Measurements from ENCODE around the gene EIF2S2.

Gene EIF2S2

GRCh38 chr20:34089655-34090345 lies 22.2 kb downstream of the EIF2S2 start:
- no peak for DNase-seq (ENCODE audit: low read depth, low spot score)

DNA sequence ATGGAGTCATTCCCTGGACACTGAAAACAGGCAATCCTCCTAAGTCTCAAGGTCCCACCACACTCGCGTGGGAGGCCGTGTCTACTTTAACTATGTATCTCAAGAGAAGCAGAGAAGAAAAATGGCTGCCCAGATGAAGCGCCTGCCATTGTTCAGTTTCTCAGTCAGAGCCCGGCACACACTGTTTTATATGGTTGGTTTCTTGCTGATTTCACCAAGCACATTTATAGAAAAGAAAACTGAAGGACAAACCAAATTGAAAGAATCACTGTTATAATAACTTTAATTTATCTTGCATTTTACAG lies 22.9 kb downstream of the EIF2S2 start:
- no peak for DNase-seq (ENCODE audit: low read depth, low spot score)

GRCh38 chr20:34088305-34089174 lies 23.5 kb downstream of the EIF2S2 start:
- no peak for DNase-seq (ENCODE audit: low read depth, low spot score)

GRCh38 chr20:34085544-34086040 lies 26.5 kb downstream of the EIF2S2 start:
- DNase-seq (ENCODE audit: low read depth, low spot score): no peak

- no peak for DNase-seq (ENCODE audit: low read depth, low spot score)
Measured at GRCh38 chr20:34084227-34084923, 27.7 kb downstream of the EIF2S2 start.

DNA sequence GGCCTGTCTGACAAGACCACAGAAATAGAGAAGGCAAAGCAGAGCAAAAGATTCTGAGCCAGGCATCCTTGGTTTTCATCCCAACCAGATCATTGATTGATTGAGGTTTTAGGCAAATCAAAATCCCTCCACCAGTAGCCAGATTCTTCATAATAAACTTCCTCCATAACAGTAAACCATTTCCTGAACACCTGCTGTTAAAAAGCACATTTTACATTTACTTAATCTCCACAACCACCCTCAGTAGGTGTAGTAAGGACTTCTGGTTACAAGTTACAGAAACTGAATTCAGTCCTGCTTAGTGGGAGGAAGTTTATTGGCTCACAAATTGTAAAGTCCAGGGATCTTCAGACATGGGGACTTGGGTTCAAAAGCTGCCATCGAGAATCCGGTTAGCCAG lies 28.3 kb downstream of the EIF2S2 start:
- DNase-seq (ENCODE audit: low read depth, low spot score): no peak

DNA sequence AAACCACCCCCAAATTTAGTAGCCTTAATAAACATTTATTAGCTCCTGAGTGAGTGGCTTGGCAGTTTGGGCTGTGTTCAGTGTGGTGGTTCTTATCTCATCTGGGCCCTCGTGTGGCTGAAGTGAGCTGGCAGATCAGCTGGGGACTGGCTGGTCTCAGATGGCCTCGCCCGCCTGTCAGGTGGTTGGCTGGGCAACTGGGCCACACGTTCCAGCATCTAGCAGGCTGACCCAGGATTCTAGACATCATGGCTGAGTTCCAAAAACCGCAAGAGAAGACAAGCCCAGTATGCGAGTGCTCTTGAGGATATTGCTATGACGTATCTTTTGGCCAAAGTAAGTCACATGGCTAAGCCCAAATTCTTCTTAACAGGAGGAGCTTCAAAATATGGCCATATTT lies 28.9 kb downstream of the EIF2S2 start:
- no peak for DNase-seq (ENCODE audit: low read depth, low spot score)

GRCh38 chr20:34082232-34082887 lies 29.7 kb downstream of the EIF2S2 start:
- no peak for DNase-seq (ENCODE audit: low read depth, low spot score)

DNA sequence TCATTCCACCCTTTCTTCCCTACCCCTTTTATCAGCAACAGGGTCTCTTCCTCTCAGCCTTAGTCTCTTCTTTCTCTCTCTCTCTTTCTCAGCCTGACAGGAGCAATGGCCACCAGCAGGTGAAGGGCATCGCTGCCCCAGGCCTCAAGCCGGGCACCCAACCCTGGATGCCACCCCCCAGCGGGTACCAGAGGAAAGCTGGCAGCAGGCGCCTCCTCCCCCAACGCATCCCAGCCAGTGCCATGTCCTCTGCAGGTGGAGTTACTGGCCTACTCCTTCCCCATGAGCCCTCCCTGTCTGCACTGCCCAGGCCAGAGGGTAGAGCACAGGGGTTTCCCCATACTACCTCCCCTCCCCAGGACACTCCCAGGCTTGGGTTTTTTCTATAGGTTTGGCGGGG lies 32.2 kb downstream of the EIF2S2 start:
- DNase-seq (ENCODE audit: low read depth, low spot score): no peak

- DNase-seq (ENCODE audit: low read depth, low spot score): no peak
Measured at GRCh38 chr20:34078540-34078939, 33.5 kb downstream of the EIF2S2 start.

GRCh38 chr20:34076952-34077351 lies 35.1 kb downstream of the EIF2S2 start:
- no peak for DNase-seq (ENCODE audit: low read depth, low spot score)

- no peak for DNase-seq (ENCODE audit: low read depth, low spot score)
Measured at GRCh38 chr20:34075647-34076046, 36.4 kb downstream of the EIF2S2 start.

DNA sequence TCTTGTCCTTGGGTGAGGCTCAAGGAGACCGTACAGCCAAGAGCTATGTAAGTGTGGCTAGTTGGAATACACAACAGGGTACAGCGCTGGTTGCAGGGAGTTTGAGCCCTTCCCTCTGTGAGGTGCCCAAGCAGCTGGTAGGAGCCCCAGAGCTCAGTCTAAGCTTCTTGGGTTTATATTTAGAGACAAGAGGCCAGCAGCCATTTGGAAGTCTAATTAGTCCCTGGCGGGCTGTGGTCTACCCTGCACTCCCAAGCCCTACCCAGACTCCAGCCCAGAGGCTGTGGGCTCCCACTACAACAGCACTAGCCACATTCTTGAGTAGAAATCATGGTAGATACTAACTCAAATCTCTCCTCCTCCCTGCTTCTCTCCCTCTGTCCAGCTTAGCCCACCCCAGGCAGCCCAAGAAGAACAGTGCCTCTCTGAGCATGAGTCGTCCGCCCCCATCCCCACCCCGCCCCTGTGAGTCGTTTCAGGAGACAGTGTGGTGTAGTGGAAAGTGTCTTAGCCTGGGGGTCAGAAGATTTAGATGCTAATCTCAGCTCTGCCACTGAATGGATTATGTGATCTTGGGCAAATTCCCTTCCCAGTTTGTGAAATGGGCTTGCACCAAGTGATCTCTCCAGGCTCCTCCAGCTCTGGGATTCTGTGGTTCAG lies 37.8 kb downstream of the EIF2S2 start:
- no peak for DNase-seq (ENCODE audit: low read depth, low spot score)

DNA sequence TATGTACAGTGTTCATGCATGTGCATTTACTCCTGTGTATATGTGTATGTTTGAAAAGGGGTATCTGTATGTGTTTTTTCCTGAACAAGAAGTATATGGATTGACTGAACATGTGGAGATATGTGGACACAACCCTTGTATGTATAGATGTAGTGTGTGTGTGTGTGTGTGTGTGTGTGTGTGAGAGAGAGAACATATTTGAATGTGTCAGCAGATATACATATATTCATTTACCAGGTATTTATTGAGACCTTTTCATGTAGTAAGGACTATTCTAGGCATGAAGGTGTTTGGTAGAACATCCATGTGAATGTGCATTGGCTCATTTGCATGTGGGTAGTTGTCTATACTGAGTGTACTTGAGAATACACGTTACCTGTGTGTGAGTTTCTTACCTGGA lies 39.3 kb downstream of the EIF2S2 start:
- no peak for DNase-seq (ENCODE audit: low read depth, low spot score)

GRCh38 chr20:34072076-34072475 lies 40.0 kb downstream of the EIF2S2 start:
- no peak for DNase-seq (ENCODE audit: low read depth, low spot score)

- no peak for DNase-seq (ENCODE audit: low read depth, low spot score)
Measured at GRCh38 chr20:34070859-34071258, 41.2 kb downstream of the EIF2S2 start.

DNA sequence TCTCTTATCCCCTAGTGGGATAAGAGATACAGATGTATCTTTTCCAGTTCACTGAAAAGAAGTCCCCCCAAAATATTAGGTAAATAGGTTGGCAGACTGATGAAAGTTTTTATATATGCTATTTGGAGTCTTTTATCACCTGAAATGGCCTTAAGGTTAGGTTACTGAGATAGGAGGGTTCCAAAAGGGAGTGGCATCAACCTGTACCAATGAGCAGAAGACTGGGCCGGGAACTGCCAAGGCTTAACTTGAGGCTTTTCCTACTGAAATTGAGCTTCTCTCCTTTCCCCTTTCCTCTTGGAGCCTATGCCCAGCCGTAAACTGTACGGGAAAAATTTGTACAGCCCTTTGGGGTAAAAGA lies 42.0 kb downstream of the EIF2S2 start:
- no peak for DNase-seq (ENCODE audit: low read depth, low spot score)

DNA sequence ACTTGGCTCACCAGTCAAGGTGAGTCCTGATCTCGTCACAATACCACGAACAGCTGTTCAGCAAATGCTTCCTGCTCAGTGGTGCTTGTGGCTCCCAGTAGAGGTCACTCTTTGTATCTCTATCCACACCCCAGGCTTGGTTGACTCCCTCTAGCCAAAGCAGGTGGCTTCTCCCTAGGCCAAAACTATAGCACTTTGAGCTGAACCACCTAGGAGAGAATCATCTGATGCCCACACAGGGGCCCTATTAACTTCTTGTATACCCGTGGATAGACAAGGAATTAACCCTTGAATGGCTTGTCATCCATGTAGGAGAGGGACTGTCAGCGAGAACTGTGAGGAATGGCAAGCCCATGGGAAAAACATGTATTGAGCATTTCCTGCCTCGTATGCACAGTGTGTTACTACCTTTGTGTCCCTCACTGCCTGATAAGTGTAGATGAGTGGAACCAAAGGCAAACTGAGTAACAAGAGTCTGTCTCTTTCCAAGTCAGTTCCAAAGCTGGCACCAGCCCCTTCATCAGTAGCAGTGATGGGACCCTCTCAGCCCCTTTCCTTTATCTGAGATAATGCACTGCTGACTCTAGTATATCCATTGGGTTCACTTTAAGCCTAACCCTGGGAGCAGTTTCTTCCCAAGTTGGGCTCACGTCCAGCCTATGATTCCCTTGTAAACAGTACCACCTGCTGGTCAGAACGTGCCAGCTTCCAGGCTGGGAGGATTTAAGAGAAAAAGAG lies 42.5 kb downstream of the EIF2S2 start:
- peak; percentile 18 for DNase-seq (ENCODE audit: low read depth, low spot score)

DNA sequence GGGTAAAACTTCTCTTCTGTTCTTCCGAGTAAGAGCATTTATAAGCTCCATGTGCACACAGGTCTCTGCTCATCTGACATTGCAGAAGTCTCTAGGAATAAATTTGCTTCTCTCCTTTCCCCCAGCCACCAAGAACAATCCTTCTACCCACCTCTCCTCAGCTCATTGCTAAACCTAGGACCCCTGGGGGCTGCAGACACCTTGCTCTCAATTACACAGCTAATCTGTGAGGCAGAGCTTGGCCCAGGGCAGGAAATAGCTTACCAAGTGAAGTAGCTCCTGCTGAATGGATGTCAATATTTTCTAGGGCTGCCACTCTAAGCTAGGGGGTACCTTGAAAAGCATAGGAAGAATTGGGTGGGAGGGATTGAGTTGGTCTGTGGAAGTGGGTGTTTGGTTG lies 44.0 kb downstream of the EIF2S2 start:
- DNase-seq (ENCODE audit: low read depth, low spot score): no peak

- DNase-seq (ENCODE audit: low read depth, low spot score): no peak
Measured at GRCh38 chr20:34066476-34067090, 45.5 kb downstream of the EIF2S2 start.

Measured in activated CD4-positive, CD25-positive, alpha-beta regulatory T cell treated with anti-CD3 and anti-CD28 coated beads, Interleukin-2, amount 50 U/mL, for 16 hours (primary cell).